ENCODE data around the gene DPP6. TPM values are rescaled to one million over a fixed set of nuclear protein-coding genes. Genes with fewer than 3 reads are reported as not detected.

DPP6 gene
- total and polyA plus RNA-seq, 2 experiments from 2014 or later = 0.20 to 0.44 TPM

- no peak overlapping the region for H2AFZ ChIP-seq
- H3K36me3 ChIP-seq (replicated peaks; ENCODE audit: insufficient read depth, low read depth) = no peaks in the 10 kb centered on the region
- WGBS (ENCODE audit: low lambda C conversion rate, missing lambda C conversion rate) = 89% methylated on average over 1 of the region's 1 CpG
- H3K27me3 ChIP-seq = no peaks in the 10 kb centered on the region
- H3K9me2 ChIP-seq (replicated peaks; ENCODE audit: insufficient read depth) = no peaks in the 10 kb centered on the region
- DNase-seq (ENCODE audit: low spot score) = no peak
- H3K4me2 ChIP-seq = no peak overlapping the region
- H3K4me3 ChIP-seq = no peak overlapping the region
- no peaks in the 10 kb centered on the region for H4K20me1 ChIP-seq (ENCODE audit: insufficient read depth, poor library complexity, severe bottlenecking)
- H3K4me1 ChIP-seq (ENCODE audit: insufficient read depth) = no peaks in the 10 kb centered on the region
- no peaks in the 10 kb centered on the region for H3K79me2 ChIP-seq
- H3K27ac ChIP-seq = no peak overlapping the region
- no peak for TF ChIP-seq EZH2 (IDR thresholded peaks at IDR 0.05; ENCODE audit: borderline replicate concordance)
- TF ChIP-seq EZH2phosphoT487 (IDR thresholded peaks at IDR 0.05; ENCODE audit: low read depth, severe bottlenecking, unreplicated experiment) = no peak
- H3K9me3 ChIP-seq (ENCODE audit: low read depth) = no peaks in the 10 kb centered on the region
Measured at GRCh38 chr7:154530136-154530535, 477.9 kb downstream of the DPP6 start.

DNA sequence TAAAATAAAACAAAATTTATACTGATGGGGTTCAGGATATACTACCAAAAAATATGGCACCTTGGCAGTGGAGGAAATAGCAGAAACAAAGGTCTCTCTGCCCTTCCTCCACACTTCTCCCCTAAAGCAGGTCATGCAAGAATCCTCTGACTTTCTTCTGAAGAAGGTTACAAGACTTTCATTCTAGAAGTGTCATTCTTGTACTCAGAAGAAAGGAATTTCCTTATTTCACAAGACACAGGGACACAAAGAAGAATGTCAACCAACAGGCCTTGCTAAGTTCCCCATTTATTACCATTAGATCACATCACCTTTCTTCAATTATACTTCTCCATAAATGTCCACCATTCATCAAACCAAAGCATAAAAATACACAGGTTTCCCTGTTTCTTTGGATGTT, 480.6 kb downstream of the DPP6 start:
- TF ChIP-seq CTCF (IDR thresholded peaks at IDR 0.05; ENCODE audit: poor library complexity) (no peak), EZH2phosphoT487 (IDR thresholded peaks at IDR 0.05; ENCODE audit: low read depth, severe bottlenecking, unreplicated experiment) (no peak), EZH2 (IDR thresholded peaks at IDR 0.05; ENCODE audit: borderline replicate concordance) (no peak)
- DNase-seq (ENCODE audit: low spot score) = no peak
- H3K4me3 ChIP-seq = no peak overlapping the region
- H2AFZ ChIP-seq = no peak overlapping the region
- no peaks in the 10 kb centered on the region for H3K27me3 ChIP-seq
- H3K36me3 ChIP-seq (replicated peaks; ENCODE audit: insufficient read depth, low read depth) = no peaks in the 10 kb centered on the region
- H4K20me1 ChIP-seq (ENCODE audit: insufficient read depth, poor library complexity, severe bottlenecking) = no peaks in the 10 kb centered on the region
- H3K27ac ChIP-seq = no peak overlapping the region
- H3K79me2 ChIP-seq = no peaks in the 10 kb centered on the region
- no peaks in the 10 kb centered on the region for H3K4me1 ChIP-seq (ENCODE audit: insufficient read depth)
- H3K9me2 ChIP-seq (replicated peaks; ENCODE audit: insufficient read depth) = no peaks in the 10 kb centered on the region
- H3K4me2 ChIP-seq = no peak overlapping the region
- no peaks in the 10 kb centered on the region for H3K9me3 ChIP-seq (ENCODE audit: low read depth)

DNA sequence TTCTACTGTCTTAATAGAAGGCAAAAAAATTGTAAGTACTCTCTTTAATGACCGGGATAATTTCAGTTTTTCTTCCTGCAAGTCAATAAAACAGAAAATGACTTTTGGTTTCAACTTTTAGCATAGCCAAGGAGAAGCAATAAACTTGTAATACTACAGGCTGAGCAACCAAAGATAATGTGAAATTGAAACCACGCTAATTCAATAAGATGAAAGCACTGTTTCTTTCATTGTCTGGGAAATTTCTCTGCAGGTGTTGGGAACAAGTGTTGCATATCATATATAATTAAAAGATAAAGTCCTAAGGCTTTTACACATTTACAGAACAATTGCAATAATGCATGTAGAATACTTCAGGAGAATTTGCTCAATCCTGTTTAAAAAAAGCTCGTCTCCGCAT, 488.4 kb downstream of the DPP6 start:
- no peaks in the 10 kb centered on the region for H3K79me2 ChIP-seq
- H2AFZ ChIP-seq = no peak overlapping the region
- no peak overlapping the region for H3K4me2 ChIP-seq
- no peaks in the 10 kb centered on the region for H3K9me2 ChIP-seq (replicated peaks; ENCODE audit: insufficient read depth)
- 76% methylated on average over 4 of the region's 4 CpGs for WGBS (ENCODE audit: low lambda C conversion rate, missing lambda C conversion rate)
- no peaks in the 10 kb centered on the region for H3K9me3 ChIP-seq (ENCODE audit: low read depth)
- H3K27ac ChIP-seq = no peak overlapping the region
- H3K27me3 ChIP-seq = no peaks in the 10 kb centered on the region
- DNase-seq (ENCODE audit: low spot score) = no peak
- H3K4me3 ChIP-seq = no peak overlapping the region
- H3K36me3 ChIP-seq (replicated peaks; ENCODE audit: insufficient read depth, low read depth) = no peaks in the 10 kb centered on the region
- TF ChIP-seq EZH2 (IDR thresholded peaks at IDR 0.05; ENCODE audit: borderline replicate concordance) (no peak), EZH2phosphoT487 (IDR thresholded peaks at IDR 0.05; ENCODE audit: low read depth, severe bottlenecking, unreplicated experiment) (no peak), CTCF (IDR thresholded peaks at IDR 0.05; ENCODE audit: poor library complexity) (no peak)
- no peaks in the 10 kb centered on the region for H3K4me1 ChIP-seq (ENCODE audit: insufficient read depth)
- H4K20me1 ChIP-seq (ENCODE audit: insufficient read depth, poor library complexity, severe bottlenecking) = no peaks in the 10 kb centered on the region

DNA sequence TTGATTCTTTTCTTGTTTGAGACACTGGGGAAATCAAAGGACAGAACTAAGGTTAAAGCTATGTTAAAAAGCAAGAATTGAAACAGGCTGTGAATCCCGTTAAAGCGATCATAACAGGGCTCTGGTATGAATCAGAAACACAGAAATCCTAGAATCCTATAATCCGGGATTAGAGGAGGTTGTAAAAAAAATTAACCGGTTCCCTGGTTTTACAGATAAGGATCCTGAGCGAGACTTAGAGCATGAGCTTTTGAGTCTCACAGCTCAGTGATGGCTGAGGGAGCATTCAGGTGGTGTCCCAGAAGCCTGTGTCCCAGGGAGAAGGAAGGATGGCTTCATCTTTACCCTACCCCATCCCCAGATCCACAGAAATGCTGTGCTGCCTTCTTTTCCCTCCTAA, 489.4 kb downstream of the DPP6 start:
- H4K20me1 ChIP-seq (ENCODE audit: insufficient read depth, poor library complexity, severe bottlenecking) = no peaks in the 10 kb centered on the region
- H2AFZ ChIP-seq = no peak overlapping the region
- no peak overlapping the region for H3K4me3 ChIP-seq
- DNase-seq (ENCODE audit: low spot score) = no peak
- no peaks in the 10 kb centered on the region for H3K4me1 ChIP-seq (ENCODE audit: insufficient read depth)
- H3K27ac ChIP-seq = no peak overlapping the region
- TF ChIP-seq EZH2 (IDR thresholded peaks at IDR 0.05; ENCODE audit: borderline replicate concordance) (no peak), CTCF (IDR thresholded peaks at IDR 0.05; ENCODE audit: poor library complexity) (no peak)
- H3K79me2 ChIP-seq = no peaks in the 10 kb centered on the region
- no peaks in the 10 kb centered on the region for H3K27me3 ChIP-seq
- H3K36me3 ChIP-seq (replicated peaks; ENCODE audit: insufficient read depth, low read depth) = no peaks in the 10 kb centered on the region
- no peaks in the 10 kb centered on the region for H3K9me2 ChIP-seq (replicated peaks; ENCODE audit: insufficient read depth)
- WGBS (ENCODE audit: low lambda C conversion rate, missing lambda C conversion rate) = 44% methylated on average over 5 of the region's 5 CpGs
- no peak overlapping the region for H3K4me2 ChIP-seq
- H3K9me3 ChIP-seq (ENCODE audit: low read depth) = no peaks in the 10 kb centered on the region
